Ovary (tissue), 9 donors: Measurements from ENCODE around the gene PPP1R2. TPM values are rescaled to one million over a fixed set of nuclear protein-coding genes. Genes with fewer than 3 reads are reported as not detected.
"Not testable (repeated sequence)": the region's sequence is repeated elsewhere in the genome, so short reads cannot be mapped to it uniquely, and the experiment has no call there.

Experiments
- DNase-seq, 5 donors: peaks; one replicate each; pipeline ENCODE4 v3.0.0-alpha.2; 2019 to 2020
- H3K27ac ChIP-seq, 2 donors: fragments of 200-600 bp; one replicate each; pipeline versions ENCODE4 v1.5.1 to v1.8.0; 2019 to 2022
- H3K27me3 ChIP-seq: fragments of 200-600 bp; one replicate; pipeline ENCODE4 v1.8.0; 2022
- H3K36me3 ChIP-seq: fragments of 200-600 bp; sonication (generic); one replicate; pipeline ENCODE4 v1.5.1; 2019
- H3K4me1 ChIP-seq: one replicate; pipeline ENCODE4 v1.8.1; 2013; ENCODE audit warnings: mild to moderate bottlenecking, moderate library complexity; ENCODE audit not compliant: insufficient read depth
- H3K4me3 ChIP-seq: fragments of 200-600 bp; sonication (generic); one replicate; pipeline ENCODE4 v1.5.1; 2017
- H3K9me3 ChIP-seq, 2 donors: fragments of 200-600 bp in 1 of 2; sonication (generic) in 1 of 2; one replicate each; pipeline versions ENCODE4 v1.5.1 to v1.8.1; 2013 to 2019; ENCODE audit warnings: mild to moderate bottlenecking in 1 of 2, moderate library complexity in 1 of 2
- CTCF ChIP-seq, 3 donors: fragments of 450-650 bp in 2 of 3; fragments of 200-600 bp in 1 of 3; IDR thresholded peaks; one replicate each; pipeline versions ENCODE4 v1.5.1 to v1.8.0; 2016 to 2022; ENCODE audit warnings: antibody characterized with exemption in 3 of 3, mild to moderate bottlenecking in 1 of 3
- EP300 ChIP-seq: sonication (generic); formaldehyde crosslinking; IDR thresholded peaks from one replicate; pipeline ENCODE4 v1.6.1; 2017; ENCODE audit warnings: antibody characterized with exemption
- POLR2A ChIP-seq: fragments of 450-650 bp; IDR thresholded peaks from one replicate; pipeline ENCODE4 v1.6.1; 2017; ENCODE audit warnings: antibody characterized with exemption, mild to moderate bottlenecking, moderate library complexity
- WGBS, 3 donors: extraction: QIAGEN DNeasy Blood & Tissue Kit in 1 of 3; methylation state at CpG; one replicate each; pipeline versions ENCODE4 v1.1.5 to v1.1.7; 2013 to 2017; 5-methylcytosine and 5-hydroxymethylcytosine counted together
- intact Hi-C, 4 donors: fragments of 100-400 bp; cut with DNase I; formaldehyde crosslinking; loops; one replicate each; pipeline versions ENCODE4 v1.11.0 to v1.15.1; 2022 to 2023
- polyA plus RNA-seq, 2 donors: library from polyadenylated mRNA; stranded (reverse); fragments of 200-250 nt in 1 of 2; fragments of 350-450 nt in 1 of 2; fragmentation: Illumina TruSeq in 1 of 2; extraction: RNeasy Lipid Tissue Mini Kit (QIAGEN cat#74804) in 1 of 2; gene quantifications; one replicate each; pipeline ENCODE4 v1.2.3, GENCODE V29; 2013 to 2014
- total RNA-seq, 7 donors: library from RNA; depleted of rRNA in 2 of 7; stranded (reverse); fragments of >200 nt in 2 of 7; fragmentation: NEBNext Ultra II Directional in 3 of 7; extraction: Animal tissue kit (Norgen Biotek cat#: 25700) in 3 of 7; gene quantifications; one replicate each; pipeline versions ENCODE4 v1.1.0 to v1.2.4, GENCODE V29; 2016 to 2023
- donor health status: DM: no; HTN: no; CAD: no; lungs with moderate emphysema.
- donor health status: DM: no; HTN: no; CAD: no.
- donor health status: Bipolar disorder and iron deficiency.
- donor health status: DM: yes; HTN: yes; CAD: no.
- donor health status: DM: no; HTN: no; CAD: no.
- donor health status: DM: yes; HTN: yes; CAD: no.

The PPP1R2 gene
- total and polyA plus RNA-seq, 9 donors, result 22.5 to 50.2 (median 40.6) TPM

- Histone ChIP-seq H3K36me3 (no peaks in the 10 kb centered on the region), H3K4me1 (no peaks in the 10 kb centered on the region), H3K9me3 (no peaks in the 10 kb centered on the region), H3K27me3 (no peaks in the 10 kb centered on the region), H3K4me3 (no peak overlapping the region), H3K27ac (no peak overlapping the region)
- no peak for TF ChIP-seq POLR2A
- no peak for TF ChIP-seq CTCF (IDR thresholded peaks at IDR 0.05)
- no peak for TF ChIP-seq EP300
- intact Hi-C loops, result loop anchor here in 1 of 4 donors (10.0 kb wide), 1 partner anchor 832 kb away; the partner anchor contains the start of gene FAM43A
- DNase-seq, result no peak
- 96 to 100% (median 98%) methylated on average over 1 of the region's 1 CpG for WGBS, 3 donors
Measured at GRCh38 chr3:195517030-195517429, 26.1 kb downstream of the PPP1R2 start.

- H3K9me3 ChIP-seq, H3K4me1 ChIP-seq, DNase-seq, H3K4me3 ChIP-seq, H3K27ac ChIP-seq, H3K27me3 ChIP-seq, H3K36me3 ChIP-seq: not testable (repeated sequence)
- WGBS, 3 donors, result 74 to 88% (median 87%) methylated on average over 1 of the region's 1 CpG
- intact Hi-C loops, result loop anchor here in 1 of 4 donors (10.0 kb wide), 1 partner anchor 830 kb away; the partner anchor contains the start of gene FAM43A
Measured at GRCh38 chr3:195514610-195515235, 28.4 kb downstream of the PPP1R2 start.

- TF ChIP-seq EP300 (no peak), POLR2A (no peak), CTCF (IDR thresholded peaks at IDR 0.05) (no peak)
- 89 to 91% (median 90%) methylated on average over 7 of the region's 7 CpGs for WGBS, 3 donors
- no peak overlapping the region for H3K27ac ChIP-seq
- no peaks in the 10 kb centered on the region for H3K9me3 ChIP-seq
- no peaks in the 10 kb centered on the region for H3K36me3 ChIP-seq
- no peaks in the 10 kb centered on the region for H3K27me3 ChIP-seq
- H3K4me1 ChIP-seq, result no peaks in the 10 kb centered on the region
- DNase-seq, result no peak
- intact Hi-C loops, result loop anchor here in 1 of 4 donors (10.0 kb wide), 1 partner anchor 828 kb away; the partner anchor contains the start of gene FAM43A
- no peak overlapping the region for H3K4me3 ChIP-seq
Measured at GRCh38 chr3:195512798-195513345, 30.3 kb downstream of the PPP1R2 start.

GRCh38 chr3:195511136-195511535, 32.0 kb downstream of the PPP1R2 start:
- no peak overlapping the region for H3K4me3 ChIP-seq
- no peak overlapping the region for H3K27ac ChIP-seq
- no peak for DNase-seq
- H3K9me3 ChIP-seq, result no peaks in the 10 kb centered on the region
- H3K27me3 ChIP-seq, result no peaks in the 10 kb centered on the region
- WGBS, 3 donors, result 95 to 99% (median 99%) methylated on average over 6 of the region's 6 CpGs
- H3K4me1 ChIP-seq, result no peaks in the 10 kb centered on the region
- no peaks in the 10 kb centered on the region for H3K36me3 ChIP-seq
- intact Hi-C loops, result loop anchor here in 1 of 4 donors (10.0 kb wide), 1 partner anchor 826 kb away; the partner anchor contains the start of gene FAM43A
- no peak for TF ChIP-seq POLR2A
- no peak for TF ChIP-seq EP300
- TF ChIP-seq CTCF (IDR thresholded peaks at IDR 0.05), result no peak

- TF ChIP-seq POLR2A (no peak), EP300 (no peak), CTCF (IDR thresholded peaks at IDR 0.05) (no peak)
- Histone ChIP-seq H3K4me1 (no peaks in the 10 kb centered on the region), H3K9me3 (no peaks in the 10 kb centered on the region), H3K27me3 (no peaks in the 10 kb centered on the region), H3K4me3 (no peak overlapping the region), H3K27ac (no peak overlapping the region), H3K36me3 (no peaks in the 10 kb centered on the region)
- DNase-seq, result no peak
- intact Hi-C loops, result no loop called here
- 36 to 47% (median 46%) methylated on average over 1 of the region's 1 CpG for WGBS, 3 donors
Measured at GRCh38 chr3:195508185-195508584, 34.9 kb downstream of the PPP1R2 start.
